Body of pancreas (tissue), 4 donors: ENCODE results near the gene IZUMO4. TPM values are rescaled to one million over a fixed set of nuclear protein-coding genes. Genes with fewer than 3 reads are reported as not detected.

Experiments used
- ATAC-seq: fragments of 150-250 bp; one replicate; pipeline ENCODE4 v1.9.1; 2016
- DNase-seq, 4 donors: peaks; one replicate each; pipeline ENCODE4 v3.0.0-alpha.2; 2019
- H3K27ac ChIP-seq, 4 donors: fragments of 200-600 bp; sonication (generic); 1 replicate in 3 of 4; 2 replicates in 1 of 4; pipeline versions ENCODE4 v1.5.1 to v1.6.1; 2016 to 2019; ENCODE audit warnings: mild to moderate bottlenecking in 1 of 4, mixed read lengths in 1 of 4, moderate library complexity in 1 of 4
- H3K27me3 ChIP-seq, 2 donors: fragments of 200-600 bp; sonication (generic); one replicate each; pipeline ENCODE4 v1.6.0; 2016; ENCODE audit warnings: mild to moderate bottlenecking in 1 of 2
- H3K36me3 ChIP-seq, 2 donors: fragments of 200-600 bp; sonication (generic); replicated peaks in 1 of 2; 2 replicates each; pipeline ENCODE4 v1.5.1; 2016; ENCODE audit warnings: low read depth in 2 of 2; ENCODE audit not compliant: insufficient read depth in 1 of 2
- H3K4me1 ChIP-seq: fragments of 200-600 bp; sonication (generic); one replicate; pipeline ENCODE4 v1.6.0; 2016
- H3K4me3 ChIP-seq, 2 donors: fragments of 200-600 bp; sonication (generic); 1 replicate in 1 of 2; 2 replicates in 1 of 2; pipeline ENCODE4 v1.5.1; 2016 to 2019
- H3K9me3 ChIP-seq, 3 donors: fragments of 200-600 bp; sonication (generic); 1 replicate in 2 of 3; 2 replicates in 1 of 3; pipeline ENCODE4 v1.5.1; 2016
- POLR2A ChIP-seq, 3 donors: fragments of 450-650 bp; IDR thresholded peaks; one replicate each; pipeline ENCODE4 v1.6.1; 2016; ENCODE audit warnings: antibody characterized with exemption in 3 of 3, mild to moderate bottlenecking in 2 of 3
- WGBS, 2 donors: methylation state at CpG; one replicate each; pipeline ENCODE4 v1.1.5; 2017; 5-methylcytosine and 5-hydroxymethylcytosine counted together
- intact Hi-C: fragments of 100-400 bp; cut with DNase I; formaldehyde crosslinking; loops from one replicate; pipeline ENCODE4 v1.15.1; 2023
- total RNA-seq, 2 donors: library from RNA; depleted of rRNA; stranded (reverse); fragments of >200 nt; gene quantifications; one replicate each; pipeline ENCODE4 v1.1.0, GENCODE V29; 2016
- TF ChIP-seq, protein P1 (sequence below), 7 experiments: fragments of 450-650 bp in 4 of 7; fragments of 200-600 bp in 3 of 7; sonication (generic) in 3 of 7; IDR thresholded peaks; one replicate each; pipeline ENCODE4 v1.5.1; 2016 to 2019; ENCODE audit warnings: antibody characterized with exemption in 7 of 7

Gene IZUMO4, protein sequence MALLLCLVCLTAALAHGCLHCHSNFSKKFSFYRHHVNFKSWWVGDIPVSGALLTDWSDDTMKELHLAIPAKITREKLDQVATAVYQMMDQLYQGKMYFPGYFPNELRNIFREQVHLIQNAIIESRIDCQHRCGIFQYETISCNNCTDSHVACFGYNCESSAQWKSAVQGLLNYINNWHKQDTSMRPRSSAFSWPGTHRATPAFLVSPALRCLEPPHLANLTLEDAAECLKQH
- 1 to 10 TPM; 3.4 to 4.0 TPM for total RNA-seq

DNA sequence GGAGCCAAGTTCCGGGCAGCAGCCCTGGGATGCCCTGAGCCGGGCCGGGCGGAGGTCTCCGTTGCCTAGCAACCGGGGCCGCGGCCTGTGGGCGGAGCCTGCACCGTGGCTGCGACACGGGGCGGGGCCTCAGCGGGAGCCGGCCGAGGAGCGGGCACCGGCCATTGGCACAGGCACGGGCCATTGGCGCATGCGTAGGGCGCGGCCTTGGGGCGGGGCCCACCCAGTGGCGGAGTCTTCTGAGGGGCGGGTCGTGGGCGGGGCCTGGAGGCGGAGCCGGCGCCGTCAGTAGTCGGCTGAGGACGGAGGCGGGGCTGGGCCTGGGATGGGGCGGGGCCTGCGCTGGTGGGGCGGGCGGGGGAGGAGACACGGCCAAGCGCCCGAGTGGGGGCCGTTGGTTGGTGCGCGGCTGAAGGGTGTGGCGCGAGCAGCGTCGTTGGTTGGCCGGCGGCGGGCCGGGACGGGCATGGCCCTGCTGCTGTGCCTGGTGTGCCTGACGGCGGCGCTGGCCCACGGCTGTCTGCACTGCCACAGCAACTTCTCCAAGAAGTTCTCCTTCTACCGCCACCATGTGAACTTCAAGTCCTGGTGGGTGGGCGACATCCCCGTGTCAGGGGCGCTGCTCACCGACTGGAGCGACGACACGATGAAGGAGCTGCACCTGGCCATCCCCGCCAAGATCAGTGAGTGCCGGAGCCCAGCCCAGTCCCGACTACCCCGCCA lies at the start of gene IZUMO4:
TSS of gene IZUMO4 (plus strand) at position 436 of the 723 bp plus-strand sequence. CDS start at position 467, 31 bp downstream.
- peaks cover 4 to 9% of the 10 kb centered on the region in 2 donors for H3K36me3 ChIP-seq
- peak; percentile 98 to 100 (median 100) for DNase-seq
- TF ChIP-seq POLR2A (IDR thresholded peaks at IDR 0.05) = peak; percentile 48 to 76 (median 69)
- TF ChIP-seq, protein P1, sequence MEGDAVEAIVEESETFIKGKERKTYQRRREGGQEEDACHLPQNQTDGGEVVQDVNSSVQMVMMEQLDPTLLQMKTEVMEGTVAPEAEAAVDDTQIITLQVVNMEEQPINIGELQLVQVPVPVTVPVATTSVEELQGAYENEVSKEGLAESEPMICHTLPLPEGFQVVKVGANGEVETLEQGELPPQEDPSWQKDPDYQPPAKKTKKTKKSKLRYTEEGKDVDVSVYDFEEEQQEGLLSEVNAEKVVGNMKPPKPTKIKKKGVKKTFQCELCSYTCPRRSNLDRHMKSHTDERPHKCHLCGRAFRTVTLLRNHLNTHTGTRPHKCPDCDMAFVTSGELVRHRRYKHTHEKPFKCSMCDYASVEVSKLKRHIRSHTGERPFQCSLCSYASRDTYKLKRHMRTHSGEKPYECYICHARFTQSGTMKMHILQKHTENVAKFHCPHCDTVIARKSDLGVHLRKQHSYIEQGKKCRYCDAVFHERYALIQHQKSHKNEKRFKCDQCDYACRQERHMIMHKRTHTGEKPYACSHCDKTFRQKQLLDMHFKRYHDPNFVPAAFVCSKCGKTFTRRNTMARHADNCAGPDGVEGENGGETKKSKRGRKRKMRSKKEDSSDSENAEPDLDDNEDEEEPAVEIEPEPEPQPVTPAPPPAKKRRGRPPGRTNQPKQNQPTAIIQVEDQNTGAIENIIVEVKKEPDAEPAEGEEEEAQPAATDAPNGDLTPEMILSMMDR (IDR thresholded peaks at IDR 0.05) = peak in 5 of 7 experiments; percentile 22 to 57 (median 52)
- intact Hi-C loops = no loop called here
- peak within 1 kb of the TSS; percentile 47 to 67 for H3K4me3 ChIP-seq
- WGBS, 2 donors = 0% methylated on average over 51 of the region's 70 CpGs; no CpG with 5 or more reads in 1 of the 2 donors
- peak within 1 kb of the TSS; percentile 80 to 99 (median 92) for H3K27ac ChIP-seq
- H3K9me3 ChIP-seq = no peaks in the 10 kb centered on the region
- ATAC-seq = peak; percentile 88
- H3K27me3 ChIP-seq = no peaks in the 10 kb centered on the region
- H3K4me1 ChIP-seq = peaks cover 30% of the 10 kb centered on the region

DNA sequence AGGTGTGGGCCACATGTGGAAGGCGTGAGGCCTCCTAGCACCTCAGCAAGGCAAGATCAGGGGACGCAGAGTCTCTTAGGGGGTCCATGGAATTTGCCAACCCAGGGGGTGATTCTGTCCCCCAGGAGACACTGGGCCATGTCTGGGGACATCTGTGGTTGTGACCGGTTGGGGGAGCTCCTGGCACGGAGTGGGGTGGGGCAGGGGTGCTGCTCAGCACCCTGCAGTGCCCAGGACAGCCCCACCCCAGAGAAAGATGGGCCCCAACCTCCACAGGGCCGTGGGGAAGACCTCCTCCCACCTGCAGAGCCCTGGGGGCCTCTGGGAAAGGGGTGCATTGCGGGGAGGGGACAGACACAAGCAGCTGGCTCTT lies 49.7 kb upstream of the IZUMO4 start:
- H3K4me1 ChIP-seq = peaks cover 85% of the 10 kb centered on the region

DNA sequence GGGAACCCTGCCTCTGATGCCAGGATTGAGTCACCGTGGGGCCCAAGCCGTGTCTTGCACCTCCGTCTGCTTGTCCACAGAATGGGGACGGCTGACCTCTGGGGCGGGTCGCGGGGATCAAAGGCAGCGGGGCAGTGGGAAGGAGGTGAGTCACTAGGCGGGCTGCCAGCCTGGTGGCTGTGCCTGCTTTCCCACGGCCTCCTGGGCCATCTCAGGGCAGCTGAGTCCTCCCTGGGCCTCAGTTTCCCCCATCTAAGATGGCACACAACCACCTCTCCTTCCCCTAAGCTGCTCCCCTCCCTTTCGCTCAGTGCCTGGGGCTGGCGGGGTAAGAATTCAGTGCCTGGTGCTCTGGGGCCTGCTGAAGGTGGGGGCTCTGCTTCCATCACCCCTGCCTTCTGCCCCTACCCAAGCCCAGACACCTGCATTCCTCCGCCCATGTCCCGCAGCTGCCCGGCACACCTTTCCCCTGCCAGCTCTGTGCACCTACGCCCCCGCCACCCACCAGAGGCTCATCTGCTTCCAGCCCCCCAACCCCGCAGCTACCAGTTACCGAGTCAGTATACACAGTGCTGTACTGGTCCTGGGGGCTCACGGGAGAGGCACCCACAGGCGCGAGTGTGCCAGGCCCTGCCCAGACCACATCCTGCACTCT lies 49.1 kb upstream of the IZUMO4 start:
- Histone ChIP-seq H3K9me3 (no peaks in the 10 kb centered on the region), H3K36me3 (peaks cover 0 to 1% of the 10 kb centered on the region in 2 donors), H3K4me3 (no peak overlapping the region), H3K27me3 (no peaks in the 10 kb centered on the region), H3K27ac (peak overlapping the region; percentile 89 to 100 (median 100)), H3K4me1 (peaks cover 85% of the 10 kb centered on the region)
- 36 to 42% methylated on average over 13 to 18 of the region's 22 CpGs for WGBS, 2 donors
- peak; percentile 3 for ATAC-seq
- intact Hi-C loops = no loop called here
- peak; percentile 85 to 96 (median 91) for DNase-seq
- peak in 1 of 3 donors; percentile 19 for TF ChIP-seq POLR2A (IDR thresholded peaks at IDR 0.05)
- TF ChIP-seq, protein P1 (IDR thresholded peaks at IDR 0.05) = no peak

More for the DNA sequence above, 49.7 kb upstream of the IZUMO4 start:
- WGBS, 2 donors = 69 to 100% methylated on average over 1 to 5 of the region's 6 CpGs
- no peaks in the 10 kb centered on the region for H3K9me3 ChIP-seq
- H3K27me3 ChIP-seq = no peaks in the 10 kb centered on the region
- ATAC-seq (no peak), DNase-seq (peak in 1 of 4 donors; percentile 22)
- intact Hi-C loops = no loop called here
- peaks cover 0 to 1% of the 10 kb centered on the region in 2 donors for H3K36me3 ChIP-seq
- TF ChIP-seq POLR2A (IDR thresholded peaks at IDR 0.05) = no peak
- TF ChIP-seq, protein P1 (IDR thresholded peaks at IDR 0.05) = no peak
- H3K27ac ChIP-seq = peak overlapping the region; percentile 89 to 100 (median 100)
- H3K4me3 ChIP-seq = no peak overlapping the region

DNA sequence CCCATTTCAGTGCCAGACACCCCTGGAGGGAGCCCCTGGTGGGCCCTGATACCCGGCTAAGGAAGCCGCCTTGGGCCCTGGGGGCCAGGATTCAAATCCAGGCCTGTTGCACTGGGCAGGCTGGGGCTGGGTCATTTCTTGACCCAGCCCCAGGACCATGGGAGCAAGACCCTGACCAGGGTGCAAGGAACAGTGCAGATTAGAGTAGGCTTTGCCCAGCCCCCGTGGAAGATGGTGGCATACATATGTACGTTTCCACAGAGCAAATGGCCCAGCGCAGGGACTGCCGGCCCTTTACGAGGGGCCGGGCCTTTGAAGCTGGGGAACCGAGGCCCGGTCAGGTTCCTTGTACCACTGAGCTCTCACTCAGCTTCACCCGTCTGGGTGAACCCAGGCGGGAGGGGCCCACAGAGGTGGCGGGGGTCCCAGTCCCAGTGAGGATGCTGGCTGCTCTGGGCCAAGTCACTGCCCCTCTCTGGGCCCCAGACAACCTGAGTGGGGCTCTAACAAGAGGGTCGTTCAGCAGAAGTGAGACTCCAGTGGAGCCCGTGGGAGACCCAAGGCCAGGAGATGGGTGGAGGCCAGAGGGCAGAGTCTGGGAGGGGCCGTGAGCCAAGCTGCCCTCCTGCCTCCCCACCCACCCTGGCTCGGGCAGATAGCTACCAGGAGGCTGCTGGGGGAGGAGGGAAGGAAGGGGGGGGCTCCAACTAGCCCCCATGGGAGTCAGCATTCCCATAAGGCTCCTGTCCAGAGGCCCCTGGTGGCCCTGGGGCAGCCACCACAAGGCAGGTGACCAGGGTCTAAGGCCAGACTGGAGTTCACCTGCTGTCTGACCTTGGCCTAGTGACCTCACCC lies 48.4 kb upstream of the IZUMO4 start:
- H3K27me3 ChIP-seq = no peaks in the 10 kb centered on the region
- no peaks in the 10 kb centered on the region for H3K9me3 ChIP-seq
- peaks cover 85% of the 10 kb centered on the region for H3K4me1 ChIP-seq
- no peak overlapping the region for H3K4me3 ChIP-seq
- H3K36me3 ChIP-seq = peaks cover 0 to under 1% of the 10 kb centered on the region in 2 donors
- intact Hi-C loops = no loop called here
- 20 to 49% methylated on average over 1 to 15 of the region's 17 CpGs for WGBS, 2 donors
- TF ChIP-seq POLR2A (IDR thresholded peaks at IDR 0.05) = no peak
- TF ChIP-seq, protein P1 (IDR thresholded peaks at IDR 0.05) = no peak
- peak in 3 of 4 donors; percentile 34 to 46 (median 45) for DNase-seq
- no peak for ATAC-seq
- peak overlapping the region; percentile 89 to 100 (median 100) for H3K27ac ChIP-seq
